ENCODE results near the gene AUH.
"Not testable (repeated sequence)": the region's sequence is repeated elsewhere in the genome, so short reads cannot be mapped to it uniquely, and the experiment has no call there.

AUH gene

DNA sequence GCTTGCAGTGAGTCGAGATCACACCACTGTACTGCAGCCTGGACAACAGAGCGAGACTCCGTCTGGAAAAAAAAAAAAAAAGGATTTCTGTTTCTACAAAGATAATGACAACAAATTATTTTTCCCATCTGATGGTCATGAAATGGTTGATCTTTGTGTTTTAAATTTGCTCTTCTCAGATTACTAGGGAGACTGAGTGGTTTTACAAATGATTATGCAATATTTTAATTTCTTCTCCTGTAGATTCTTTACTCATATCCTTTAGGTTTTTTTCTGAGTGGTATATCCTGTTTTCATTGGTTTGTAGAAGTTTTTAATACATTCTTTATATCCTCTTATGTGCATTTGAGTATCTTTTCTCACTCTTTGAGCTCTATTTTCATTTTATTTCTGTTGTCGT, 20.6 kb upstream of the AUH start:
- in situ Hi-C loops (cut with MboI; ENCODE audit: low sequenced_read_pairs), result no loop called here

DNA sequence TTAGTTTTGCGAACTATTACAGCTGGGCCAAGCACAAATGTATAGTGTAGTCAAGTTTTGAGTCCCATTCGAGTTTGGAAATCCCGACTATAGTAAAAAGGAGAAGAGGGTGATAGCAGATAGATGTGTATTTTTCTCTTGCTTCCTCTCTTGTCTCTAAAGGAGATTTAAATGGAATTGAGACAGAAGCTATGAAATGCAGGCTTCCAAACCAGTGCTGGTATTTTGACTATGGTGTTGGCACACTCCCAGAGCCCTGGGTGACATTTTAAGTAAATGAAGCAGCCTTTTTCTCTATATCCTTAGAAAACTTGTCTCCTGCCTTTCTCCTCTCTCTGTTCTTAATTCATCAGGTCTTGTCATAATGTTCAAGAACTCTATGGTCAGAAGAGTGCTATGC, 17.7 kb upstream of the AUH start:
- in situ Hi-C loops (cut with MboI; ENCODE audit: low sequenced_read_pairs), result no loop called here

DNA sequence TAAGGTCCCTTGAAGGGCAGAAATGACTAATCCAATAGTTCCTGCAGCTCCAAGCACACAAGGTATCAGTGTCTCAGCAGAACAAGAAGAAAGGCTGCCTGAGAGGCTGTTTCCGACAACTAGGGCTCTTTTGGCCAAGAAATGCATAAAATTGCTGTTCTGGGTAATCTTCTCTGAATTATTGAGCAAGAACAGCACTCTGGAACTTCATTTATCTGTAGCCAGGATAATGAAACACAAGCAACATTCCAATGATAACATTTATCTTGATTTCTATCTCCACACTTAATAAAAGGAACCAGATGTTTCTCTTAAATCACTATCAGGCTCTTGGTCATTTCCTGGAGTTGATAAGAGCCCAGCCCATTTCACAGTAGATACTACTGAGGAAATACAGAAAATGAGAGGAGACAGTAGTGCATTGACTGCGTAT, 17.0 kb upstream of the AUH start:
- in situ Hi-C loops (cut with MboI; ENCODE audit: low sequenced_read_pairs), result no loop called here

DNA sequence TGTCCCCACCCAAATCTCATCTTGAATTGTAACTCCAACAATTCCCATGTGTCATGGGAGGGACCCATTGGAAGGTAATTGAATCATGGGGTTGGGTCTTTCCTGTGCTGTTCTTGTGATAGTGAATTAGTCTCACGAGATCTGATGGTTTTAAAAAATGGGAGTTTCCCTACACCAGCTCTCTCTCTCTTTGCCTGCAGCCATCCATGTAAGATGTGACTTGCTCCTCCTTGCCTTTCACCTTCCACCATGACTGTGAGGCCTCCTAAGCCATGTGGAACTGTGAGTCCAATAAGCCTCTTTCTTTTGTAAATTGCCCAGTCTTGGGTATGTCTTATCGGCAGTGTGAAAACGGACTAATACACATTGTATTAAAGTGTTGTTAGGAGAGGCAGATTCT, 16.3 kb upstream of the AUH start:
- in situ Hi-C loops (cut with MboI; ENCODE audit: low sequenced_read_pairs), result not testable (repeated sequence)

DNA sequence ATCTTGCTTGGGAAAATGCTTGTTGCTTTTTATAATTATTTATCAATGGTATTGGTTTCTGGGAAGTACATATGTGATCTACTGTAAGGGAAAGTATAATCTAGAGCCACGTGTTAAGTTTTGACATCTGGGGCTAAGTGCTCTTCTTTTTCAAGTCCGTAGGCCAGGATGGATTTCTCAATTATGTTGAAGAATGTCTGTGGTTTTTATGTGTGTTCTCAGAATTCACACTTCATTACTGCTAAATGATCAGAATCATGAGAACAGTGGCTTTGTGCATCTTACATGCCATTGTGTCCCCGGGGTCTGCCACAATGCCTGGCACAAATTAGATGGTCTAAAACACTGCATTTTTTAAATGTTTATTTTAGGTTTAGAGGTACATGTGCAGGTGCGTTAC, 14.5 kb upstream of the AUH start:
- in situ Hi-C loops (cut with MboI; ENCODE audit: low sequenced_read_pairs), result no loop called here

DNA sequence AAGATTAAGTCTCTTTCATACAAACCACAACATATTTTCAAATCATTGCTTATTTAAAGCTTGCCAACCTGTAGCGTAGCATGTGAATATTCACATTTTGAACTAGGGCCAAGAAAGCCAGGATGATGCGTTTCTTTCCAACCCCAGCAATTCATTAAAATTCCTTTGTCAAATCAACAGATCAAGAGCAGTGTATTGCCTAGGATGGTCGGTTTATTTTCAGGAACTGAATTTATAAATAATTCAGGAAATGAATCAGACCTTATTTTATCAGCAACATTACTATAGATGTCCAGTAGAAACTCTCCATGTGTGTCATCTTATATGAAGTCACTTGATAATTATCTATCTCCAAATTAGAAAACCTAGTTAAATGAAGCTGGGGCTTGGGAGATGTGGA, 13.2 kb upstream of the AUH start:
- in situ Hi-C loops (cut with MboI; ENCODE audit: low sequenced_read_pairs), result no loop called here

DNA sequence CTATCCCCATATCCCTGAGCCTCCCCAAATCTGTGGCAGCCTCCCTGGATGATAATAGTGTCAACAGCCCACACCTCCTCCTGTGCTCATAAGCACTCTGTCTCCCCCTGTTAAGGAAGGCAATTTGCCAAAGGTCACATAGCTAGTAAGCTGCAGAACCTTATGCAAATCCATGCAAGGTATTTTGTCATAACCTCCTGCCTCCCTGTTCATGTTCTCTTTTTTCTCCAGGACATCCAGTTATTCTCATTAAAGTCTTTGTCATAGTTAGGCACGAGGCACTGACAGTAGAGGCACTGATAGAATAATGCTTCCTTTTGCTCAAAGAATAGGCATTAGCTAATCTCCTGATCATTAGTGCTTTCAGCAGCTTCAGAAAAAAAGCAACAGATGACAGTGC, 10.2 kb upstream of the AUH start:
- in situ Hi-C loops (cut with MboI; ENCODE audit: low sequenced_read_pairs), result no loop called here

DNA sequence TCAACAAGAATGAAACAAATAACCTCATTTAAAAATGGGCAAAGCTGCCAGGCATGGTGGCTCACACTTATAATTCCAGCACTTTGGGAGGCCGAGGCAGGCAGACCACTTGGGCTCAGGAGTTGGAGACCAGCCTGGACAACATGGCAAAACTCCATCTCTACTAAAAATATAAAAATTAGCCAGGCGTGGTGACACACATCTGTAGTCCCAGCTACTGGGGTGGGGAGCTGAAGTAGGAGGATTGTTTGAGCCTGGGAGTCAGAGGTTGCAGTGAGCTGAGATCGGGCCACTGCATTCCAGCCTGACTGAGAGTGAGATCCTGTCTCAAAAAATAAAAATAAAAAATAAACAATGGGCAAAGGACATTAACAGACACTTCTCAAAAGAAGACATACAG, 8.3 kb upstream of the AUH start:
- in situ Hi-C loops (cut with MboI; ENCODE audit: low sequenced_read_pairs), result not testable (repeated sequence)

DNA sequence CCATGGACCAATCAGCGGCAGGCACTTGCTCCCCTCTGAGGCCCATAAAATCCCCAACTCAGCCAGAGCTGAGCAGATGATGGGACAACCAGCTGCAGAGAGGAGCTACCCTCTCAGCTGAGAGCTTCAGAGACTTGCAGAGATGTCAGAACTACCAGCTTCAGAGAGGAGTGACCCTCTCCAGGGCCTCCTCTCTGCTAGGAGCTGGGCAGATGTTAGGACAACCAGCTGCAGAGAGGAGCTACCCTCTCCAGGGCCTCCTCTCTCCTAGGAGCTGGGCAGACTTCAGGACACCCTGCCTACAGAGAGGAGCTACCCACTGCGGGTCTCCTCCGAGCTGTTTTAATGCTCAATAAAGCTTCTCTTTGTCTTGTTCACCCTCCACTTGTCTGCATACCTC, 3.0 kb upstream of the AUH start:
- in situ Hi-C loops (cut with MboI; ENCODE audit: low sequenced_read_pairs), result no loop called here

DNA sequence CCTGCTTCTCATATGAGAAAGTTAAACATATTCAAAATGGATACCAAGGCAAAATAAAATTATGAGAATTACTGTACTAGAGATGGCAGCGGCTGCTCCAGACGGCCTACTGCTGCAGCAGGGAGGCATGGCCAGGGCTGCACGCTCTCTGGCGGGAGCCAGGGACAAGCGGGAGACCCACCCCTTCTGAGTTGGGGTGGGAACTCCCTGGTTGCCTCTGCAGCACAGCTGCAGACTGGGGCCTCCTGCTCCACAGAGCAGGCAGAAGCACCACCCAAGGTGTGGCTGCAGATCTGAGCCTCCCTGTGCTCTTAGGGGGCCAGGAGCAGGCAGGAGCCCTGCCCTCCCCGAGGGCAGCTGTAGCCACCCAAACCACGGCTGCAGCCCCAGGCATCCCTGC, 2.3 kb upstream of the AUH start:
- in situ Hi-C loops (cut with MboI; ENCODE audit: low sequenced_read_pairs), result no loop called here

DNA sequence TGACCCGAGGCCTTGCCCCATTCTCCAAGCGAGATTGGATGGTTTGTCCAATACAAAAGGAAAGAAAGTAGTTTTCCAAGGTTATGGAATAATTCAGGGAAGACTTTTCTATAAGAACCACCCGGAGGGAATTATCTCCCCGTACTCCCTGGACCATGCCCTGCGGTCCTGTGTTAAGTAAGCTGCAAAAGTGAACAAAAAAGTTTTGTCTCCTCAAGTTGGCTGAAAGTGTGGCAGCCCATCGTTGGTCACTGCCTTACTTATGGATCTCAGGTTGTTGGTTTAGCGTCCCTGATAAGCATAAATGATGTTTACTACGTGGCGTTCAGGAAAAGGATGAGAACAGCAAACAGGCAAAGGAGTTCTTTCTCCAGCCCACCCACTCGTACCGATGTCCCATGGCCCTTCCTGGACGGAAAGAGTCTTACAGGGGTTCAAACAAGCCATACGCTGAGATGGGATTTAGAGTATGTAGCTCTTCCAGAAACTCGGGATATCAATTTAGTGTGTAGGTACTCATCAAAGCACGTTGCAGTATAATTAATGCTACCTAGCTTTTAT, 413 bp upstream of the AUH start:
- in situ Hi-C loops (cut with MboI; ENCODE audit: low sequenced_read_pairs), result no loop called here

DNA sequence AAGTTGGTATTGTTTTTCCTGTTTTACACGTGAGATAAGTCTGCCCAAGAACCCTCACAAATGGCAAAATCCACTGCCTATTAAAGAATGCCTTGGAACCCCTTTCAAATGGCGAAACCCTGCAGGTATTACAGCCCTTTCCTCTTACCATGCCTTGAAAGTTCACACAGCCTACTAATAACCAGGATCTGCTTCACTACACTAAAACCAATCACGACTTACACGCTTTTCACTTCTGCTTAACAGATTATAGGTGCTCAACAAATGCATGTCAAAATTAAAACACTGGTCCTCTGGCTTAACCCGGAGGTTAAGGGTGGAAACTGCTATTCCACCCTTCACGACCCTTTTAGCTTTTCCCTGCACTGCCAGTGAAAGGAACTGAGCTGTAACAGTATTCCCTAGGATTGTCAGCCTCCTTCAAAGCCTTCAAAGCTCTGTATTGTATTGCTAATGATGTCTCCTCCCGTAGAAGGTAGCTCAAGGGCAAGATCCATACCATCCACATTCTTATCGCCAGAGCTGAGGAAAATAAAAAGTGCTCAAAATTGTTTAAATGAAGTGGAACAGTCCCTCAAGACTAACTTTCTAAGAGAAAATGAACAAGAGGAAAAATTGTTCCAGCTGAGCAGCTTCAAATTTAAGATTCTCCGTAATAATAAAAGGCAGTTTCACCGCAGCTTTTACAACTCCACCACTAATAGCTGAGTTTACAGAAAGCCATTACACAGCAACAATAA, 997 bp downstream of the AUH start:
- in situ Hi-C loops (cut with MboI; ENCODE audit: low sequenced_read_pairs), result no loop called here

DNA sequence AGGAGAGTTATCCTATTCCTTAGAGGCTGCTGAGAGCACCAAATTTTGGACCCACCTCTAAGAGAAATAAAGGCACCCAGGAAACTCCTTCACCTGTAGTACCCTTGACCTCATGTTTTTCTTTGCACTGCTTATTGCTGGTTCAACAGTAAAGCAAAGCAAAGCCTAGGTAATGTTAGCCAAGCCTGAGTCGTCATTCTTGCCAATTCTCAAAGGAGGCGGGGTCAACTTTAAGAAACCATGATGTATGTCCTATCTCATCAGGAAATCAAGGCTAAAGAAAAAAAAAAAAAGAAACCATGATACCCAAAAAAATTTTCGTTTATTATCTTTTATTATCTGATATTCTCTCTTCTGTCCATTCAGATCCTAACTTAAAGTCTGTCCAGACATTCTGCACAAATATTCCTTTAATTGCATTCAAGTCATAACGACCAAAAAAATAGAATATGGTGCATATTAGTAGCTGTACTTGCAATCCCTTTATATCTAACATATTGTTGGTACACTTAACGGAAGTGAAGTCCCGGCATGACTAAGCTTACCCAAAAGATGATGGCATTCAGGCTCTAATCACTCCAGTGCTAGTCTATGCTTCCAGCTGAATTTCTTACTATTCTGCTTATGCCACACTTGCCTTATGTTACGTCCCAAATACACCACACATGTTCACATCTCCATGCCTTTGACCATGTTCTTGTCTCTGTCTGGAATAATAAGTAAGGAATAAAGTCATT, 1.8 kb downstream of the AUH start:
- in situ Hi-C loops (cut with MboI; ENCODE audit: low sequenced_read_pairs), result no loop called here

DNA sequence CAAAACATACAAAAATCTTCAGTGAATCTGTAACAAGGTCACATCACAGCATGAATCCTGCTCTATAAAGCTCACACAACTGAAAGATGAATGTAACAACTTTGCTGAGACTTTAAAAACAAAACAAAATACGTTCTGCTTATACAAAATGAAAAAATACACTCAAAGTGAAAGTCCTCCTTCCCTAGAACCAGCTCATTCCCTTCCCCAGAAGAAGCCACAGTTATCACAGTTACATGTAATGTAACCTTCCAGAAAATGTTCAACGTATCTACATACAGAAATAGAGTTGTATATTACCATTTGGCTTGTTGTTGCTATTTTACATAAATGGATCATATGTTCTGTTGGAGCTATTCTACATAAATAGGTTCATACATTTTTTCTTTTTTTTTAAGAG, 2.6 kb downstream of the AUH start:
- in situ Hi-C loops (cut with MboI; ENCODE audit: low sequenced_read_pairs), result no loop called here

DNA sequence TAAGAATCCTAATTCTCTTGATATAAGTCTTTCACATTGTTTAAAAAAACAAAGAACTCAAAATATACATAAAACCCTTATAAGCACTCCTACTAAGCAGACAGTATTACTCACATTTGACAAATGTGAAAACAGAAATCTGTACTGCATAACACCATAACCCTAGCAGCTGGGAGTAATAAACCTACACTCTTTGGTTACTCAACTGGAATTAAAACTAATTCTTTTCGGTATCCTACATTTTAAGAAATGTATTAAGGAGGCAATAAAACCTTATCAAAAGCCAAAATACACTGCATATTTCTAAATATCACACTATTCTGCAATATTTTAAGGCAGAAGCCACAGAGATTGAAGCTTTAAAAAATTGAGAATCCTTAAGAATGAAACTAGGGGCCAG, 6.8 kb downstream of the AUH start:
- in situ Hi-C loops (cut with MboI; ENCODE audit: low sequenced_read_pairs), result no loop called here

DNA sequence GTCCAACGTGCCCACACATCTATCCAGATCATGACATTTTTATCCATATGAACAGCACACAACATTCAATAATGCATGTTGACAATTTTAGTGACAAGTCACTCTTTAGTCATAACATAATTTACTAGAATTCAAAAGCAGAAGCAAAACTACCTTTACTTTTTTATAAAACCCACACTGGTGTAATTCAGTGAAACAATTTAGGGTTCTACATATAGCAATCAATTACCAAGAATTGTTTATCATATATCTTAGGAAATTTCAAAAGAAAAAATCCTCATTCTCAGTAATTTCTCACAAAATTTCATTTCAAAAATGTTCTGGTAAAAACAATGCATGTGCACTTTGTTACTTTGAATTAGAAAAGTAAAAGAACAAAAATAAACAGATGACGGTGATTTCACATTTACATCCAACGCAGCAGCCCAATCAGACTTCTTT, 12.6 kb downstream of the AUH start:
- in situ Hi-C loops (cut with MboI; ENCODE audit: low sequenced_read_pairs), result no loop called here

DNA sequence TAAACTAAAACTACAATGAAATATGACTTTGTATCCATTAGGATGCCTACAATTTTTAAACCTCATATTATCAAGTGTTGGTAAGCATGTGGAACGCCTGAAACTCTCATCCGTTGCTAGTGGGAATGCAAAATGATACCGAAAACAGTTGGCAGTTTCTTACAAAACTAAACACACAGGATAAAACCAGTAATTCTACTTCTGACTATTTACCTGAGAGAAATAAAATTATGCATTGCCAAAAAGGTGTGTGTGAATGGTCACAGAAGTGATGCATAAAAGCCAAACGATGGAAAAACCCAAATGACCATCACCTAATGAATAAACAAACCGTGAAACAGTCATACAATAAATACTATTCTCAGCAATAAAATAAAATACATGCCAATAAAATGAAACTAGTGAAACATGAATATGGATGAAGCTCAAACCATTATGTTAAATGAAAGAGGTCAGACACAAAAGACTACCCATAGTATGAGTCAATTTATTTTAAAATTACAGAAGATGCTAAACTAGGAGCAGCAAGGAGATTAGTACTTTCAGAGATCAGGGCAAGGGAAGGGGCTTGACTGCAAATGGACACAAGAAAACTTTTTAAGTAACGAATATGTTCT, 13.4 kb downstream of the AUH start:
- in situ Hi-C loops (cut with MboI; ENCODE audit: low sequenced_read_pairs), result no loop called here

DNA sequence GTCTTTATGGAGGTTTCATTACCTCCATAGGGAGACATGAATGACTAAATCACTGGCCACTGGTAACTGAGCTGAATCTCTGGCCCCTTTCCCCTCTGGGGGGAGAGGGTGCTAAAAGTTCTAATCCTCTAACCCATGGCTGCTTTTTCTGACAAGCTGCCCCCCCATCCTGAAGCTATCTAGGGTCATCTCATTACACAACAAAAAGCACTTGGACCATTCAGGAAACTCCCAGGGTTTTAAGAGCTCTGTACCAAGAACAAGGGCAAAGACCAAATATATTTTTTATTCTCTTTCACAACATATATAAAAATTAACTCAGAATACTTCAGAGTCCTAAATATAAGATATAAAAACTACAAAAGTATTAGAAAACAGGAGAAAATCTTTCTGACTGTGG, 14.3 kb downstream of the AUH start:
- in situ Hi-C loops (cut with MboI; ENCODE audit: low sequenced_read_pairs), result no loop called here

DNA sequence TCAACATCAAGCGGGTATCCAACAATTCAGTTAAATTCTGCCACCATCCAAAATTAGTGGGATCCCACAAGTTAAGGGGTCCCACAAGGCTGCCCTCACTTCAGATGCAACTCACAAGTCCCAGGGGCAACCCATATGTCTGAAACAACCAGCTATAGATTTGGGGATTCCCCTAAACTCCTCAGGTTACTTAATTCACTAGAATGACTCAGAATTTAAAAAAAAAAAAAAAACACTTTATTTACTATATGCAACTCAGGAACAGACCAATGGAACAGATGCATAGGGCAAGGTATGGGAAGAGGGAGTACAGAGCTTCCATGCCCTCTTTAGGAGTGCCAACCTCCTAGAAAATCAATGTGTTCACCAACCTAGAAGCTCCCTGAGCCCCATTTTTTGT, 15.1 kb downstream of the AUH start:
- in situ Hi-C loops (cut with MboI; ENCODE audit: low sequenced_read_pairs), result no loop called here

DNA sequence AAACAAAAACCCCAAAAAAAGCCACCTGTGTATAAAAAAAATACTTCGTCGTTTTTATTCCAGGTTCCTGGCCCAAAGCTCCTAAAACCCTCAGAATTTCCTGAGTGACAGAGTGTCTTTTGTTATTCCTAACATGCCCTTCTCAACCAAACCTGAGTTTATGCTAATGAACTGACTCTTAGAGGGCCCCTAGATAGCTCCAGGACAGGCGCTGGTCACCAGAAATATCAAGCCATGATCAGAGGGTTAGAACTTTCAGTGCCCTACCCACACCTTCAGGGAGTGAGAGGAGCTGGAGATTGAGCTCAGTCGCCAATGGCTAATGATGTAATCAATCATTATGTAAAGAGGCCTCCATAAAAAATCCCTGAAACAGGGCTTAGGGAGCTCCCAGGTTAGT, 15.7 kb downstream of the AUH start:
- in situ Hi-C loops (cut with MboI; ENCODE audit: low sequenced_read_pairs), result no loop called here

DNA sequence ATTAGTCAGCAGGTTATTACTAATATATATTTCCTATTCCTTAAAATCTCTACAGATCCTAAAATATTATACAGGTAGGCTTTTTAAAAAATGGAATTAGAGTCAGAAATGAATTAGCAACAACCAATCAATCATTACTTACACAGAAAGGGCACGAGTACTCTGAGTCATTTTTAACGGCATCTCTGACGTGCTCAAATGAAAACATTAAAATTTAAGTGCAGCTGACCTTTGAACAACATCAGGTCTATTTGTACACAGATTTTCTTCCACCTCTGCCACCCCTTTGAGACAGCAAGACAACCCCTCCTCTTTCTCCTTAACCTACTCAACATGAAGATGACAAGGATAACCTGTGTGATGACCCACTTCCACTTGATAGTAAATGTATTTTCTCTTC, 19.1 kb downstream of the AUH start:
- in situ Hi-C loops (cut with MboI; ENCODE audit: low sequenced_read_pairs), result no loop called here

DNA sequence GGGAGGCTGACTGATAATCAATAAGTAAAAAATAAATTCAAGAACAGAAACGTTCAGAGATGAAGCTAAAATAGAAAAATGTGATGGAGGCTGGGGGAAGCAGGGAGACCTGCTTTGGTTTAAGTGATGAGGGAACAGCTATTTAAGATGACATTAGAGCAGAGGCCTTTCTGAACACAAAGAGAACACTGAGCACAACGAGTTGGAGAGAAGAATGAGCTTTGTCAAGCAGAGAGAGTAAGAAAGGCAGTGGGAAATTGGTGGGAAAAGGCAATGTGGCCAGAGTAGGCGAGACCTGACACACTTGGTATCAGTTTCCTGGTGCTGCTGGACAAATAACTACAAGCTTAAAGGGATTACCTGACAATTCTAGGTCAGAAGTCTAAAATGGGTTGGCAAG, 20.0 kb downstream of the AUH start:
- in situ Hi-C loops (cut with MboI; ENCODE audit: low sequenced_read_pairs), result no loop called here

All from HL-60/S4 treated with phorbol 12-myristate 13-acetate at 8.2 ng/mL for 4 days and 3 days (cell line).